ENCODE data around the gene RITA1.

RITA1 gene

GRCh38 chr12:113181975-113182374 is 3.5 kb upstream of the RITA1 start:
- Mint-ChIP-seq H3K9me3 (no peaks in the 10 kb centered on the region), H3K27ac (peak overlapping the region; percentile 9), H3K4me3 (no peak overlapping the region), H3K27me3 (ENCODE audit: low read depth) (no peaks in the 10 kb centered on the region), H3K4me1 (ENCODE audit: low read depth) (peaks cover 19% of the 10 kb centered on the region), H3K36me3 (ENCODE audit: low read depth) (peaks cover 40% of the 10 kb centered on the region)

DNA sequence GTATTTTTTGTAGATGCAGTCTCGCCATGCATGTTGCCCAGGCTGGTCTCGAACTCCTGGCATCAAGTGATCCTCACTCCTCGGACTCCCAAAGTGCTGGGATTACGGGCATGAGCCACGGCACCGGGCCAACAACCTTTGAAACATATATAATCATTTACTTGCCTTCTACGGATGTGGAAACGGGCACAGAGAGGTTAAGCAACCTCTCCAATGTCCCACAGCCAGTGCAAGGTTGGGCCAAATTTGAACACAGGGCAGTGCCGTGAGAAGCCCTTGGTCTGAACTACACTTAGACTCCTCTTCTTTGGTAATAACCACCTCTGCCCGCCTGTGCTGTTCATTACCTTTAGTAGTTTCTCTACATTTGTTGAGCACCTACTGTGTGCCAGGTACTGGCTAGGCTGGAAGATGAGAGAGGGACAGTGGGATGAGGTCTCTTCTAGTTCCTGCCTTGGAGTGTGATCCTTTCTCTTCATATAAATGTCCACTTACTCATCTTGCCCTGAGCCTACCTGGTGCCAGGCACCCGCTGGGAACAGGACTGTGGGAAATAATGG is 2.4 kb upstream of the RITA1 start:
- Mint-ChIP-seq H3K27me3 (ENCODE audit: low read depth) (no peaks in the 10 kb centered on the region), H3K36me3 (ENCODE audit: low read depth) (peaks cover 29% of the 10 kb centered on the region), H3K4me1 (ENCODE audit: low read depth) (peaks cover 23% of the 10 kb centered on the region), H3K9me3 (no peaks in the 10 kb centered on the region), H3K27ac (peak overlapping the region; percentile 24), H3K4me3 (no peak overlapping the region)

- H3K27me3 Mint-ChIP-seq (ENCODE audit: low read depth), result no peaks in the 10 kb centered on the region
- H3K36me3 Mint-ChIP-seq (ENCODE audit: low read depth), result peaks cover 23% of the 10 kb centered on the region
- peak overlapping the region; percentile 95 for H3K4me3 Mint-ChIP-seq
- H3K4me1 Mint-ChIP-seq (ENCODE audit: low read depth), result peaks cover 24% of the 10 kb centered on the region
- H3K9me3 Mint-ChIP-seq, result no peaks in the 10 kb centered on the region
- peak overlapping the region; percentile 96 for H3K27ac Mint-ChIP-seq
Observed at GRCh38 chr12:113184098-113184899, 1.2 kb upstream of the RITA1 start.

- H3K9me3 Mint-ChIP-seq, result no peaks in the 10 kb centered on the region
- H3K36me3 Mint-ChIP-seq (ENCODE audit: low read depth), result peaks cover 21% of the 10 kb centered on the region
- H3K4me1 Mint-ChIP-seq (ENCODE audit: low read depth), result peaks cover 26% of the 10 kb centered on the region
- peak overlapping the region; percentile 96 for H3K27ac Mint-ChIP-seq
- H3K4me3 Mint-ChIP-seq, result peak overlapping the region; percentile 95
- no peaks in the 10 kb centered on the region for H3K27me3 Mint-ChIP-seq (ENCODE audit: low read depth)
Observed at GRCh38 chr12:113184900-113185179, 681 bp upstream of the RITA1 start.

DNA sequence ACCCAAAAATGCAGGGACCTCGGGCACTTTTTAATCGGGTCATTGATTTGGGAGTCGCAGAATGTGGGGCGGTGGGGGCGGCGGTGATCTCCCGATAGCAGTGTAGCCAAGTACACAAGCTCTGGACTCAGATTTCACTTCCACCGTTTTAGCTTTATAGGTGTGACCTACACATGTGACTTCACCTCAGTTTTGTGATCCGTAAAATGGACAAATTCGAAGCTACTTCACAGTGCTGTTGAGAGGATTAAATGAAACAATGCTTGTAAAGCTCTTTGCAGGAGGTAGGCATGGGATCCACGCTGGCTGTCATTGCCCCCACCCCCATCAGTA is 478 bp downstream of the RITA1 start:
- H3K4me3 Mint-ChIP-seq, result peak overlapping the region; percentile 95
- H3K27ac Mint-ChIP-seq, result peak overlapping the region; percentile 85
- peaks cover 21% of the 10 kb centered on the region for H3K36me3 Mint-ChIP-seq (ENCODE audit: low read depth)
- H3K9me3 Mint-ChIP-seq, result no peaks in the 10 kb centered on the region
- no peaks in the 10 kb centered on the region for H3K27me3 Mint-ChIP-seq (ENCODE audit: low read depth)
- peaks cover 30% of the 10 kb centered on the region for H3K4me1 Mint-ChIP-seq (ENCODE audit: low read depth)

GRCh38 chr12:113186666-113187325 is 1.3 kb downstream of the RITA1 start:
- Mint-ChIP-seq H3K27me3 (ENCODE audit: low read depth) (no peaks in the 10 kb centered on the region), H3K4me1 (ENCODE audit: low read depth) (peaks cover 29% of the 10 kb centered on the region), H3K9me3 (no peaks in the 10 kb centered on the region), H3K4me3 (peak overlapping the region; percentile 95), H3K27ac (peak overlapping the region; percentile 85), H3K36me3 (ENCODE audit: low read depth) (peaks cover 21% of the 10 kb centered on the region)

DNA sequence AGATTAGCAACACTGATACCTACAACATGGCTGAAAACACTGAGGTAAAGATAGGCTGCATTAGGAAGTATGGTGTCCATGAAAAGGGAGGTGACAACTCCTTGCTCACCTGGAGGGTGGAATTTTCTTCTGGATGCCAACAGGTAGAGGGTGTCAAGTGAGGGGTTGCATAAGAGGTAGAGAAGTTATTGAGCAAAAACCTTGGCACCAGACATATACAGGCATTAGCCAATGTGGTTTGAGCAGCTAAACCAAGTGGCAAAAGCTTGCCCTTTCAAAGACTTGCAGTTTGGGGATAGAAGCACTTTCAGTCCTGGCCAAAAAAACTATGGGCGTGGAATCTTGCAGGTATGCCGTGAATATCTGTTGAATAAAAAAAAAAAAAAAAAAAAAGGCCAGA is 3.8 kb downstream of the RITA1 start:
- H3K27me3 Mint-ChIP-seq (ENCODE audit: low read depth), result no peaks in the 10 kb centered on the region
- H3K27ac Mint-ChIP-seq, result no peak overlapping the region
- H3K9me3 Mint-ChIP-seq, result no peaks in the 10 kb centered on the region
- no peak overlapping the region for H3K4me3 Mint-ChIP-seq
- peaks cover 31% of the 10 kb centered on the region for H3K36me3 Mint-ChIP-seq (ENCODE audit: low read depth)
- H3K4me1 Mint-ChIP-seq (ENCODE audit: low read depth), result peaks cover 26% of the 10 kb centered on the region

- H3K27me3 Mint-ChIP-seq (ENCODE audit: low read depth), result no peaks in the 10 kb centered on the region
- H3K4me3 Mint-ChIP-seq, result no peak overlapping the region
- peaks cover 31% of the 10 kb centered on the region for H3K36me3 Mint-ChIP-seq (ENCODE audit: low read depth)
- H3K9me3 Mint-ChIP-seq, result no peaks in the 10 kb centered on the region
- no peak overlapping the region for H3K27ac Mint-ChIP-seq
- H3K4me1 Mint-ChIP-seq (ENCODE audit: low read depth), result peaks cover 26% of the 10 kb centered on the region
Observed at GRCh38 chr12:113190761-113191160, 5.2 kb downstream of the RITA1 start.

DNA sequence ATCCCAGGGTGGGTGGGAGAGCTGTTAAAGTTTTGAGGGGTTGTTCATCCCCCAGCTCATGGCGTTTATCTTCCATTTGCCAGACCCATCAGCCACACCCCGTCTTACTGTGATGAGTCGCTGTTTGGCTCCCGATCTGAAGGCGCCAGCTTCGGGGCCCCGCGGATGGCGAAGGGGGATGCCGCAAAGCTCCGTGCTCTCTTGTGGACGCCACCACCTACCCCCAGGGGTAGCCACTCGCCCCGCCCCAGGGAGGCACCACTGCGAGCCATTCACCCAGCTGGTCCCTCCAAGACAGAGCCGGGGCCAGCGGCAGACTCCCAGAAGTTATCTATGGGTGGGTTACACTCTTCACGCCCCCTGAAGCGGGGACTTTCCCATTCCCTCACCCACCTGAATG is 5.7 kb downstream of the RITA1 start:
- no peak overlapping the region for H3K27ac Mint-ChIP-seq
- H3K4me1 Mint-ChIP-seq (ENCODE audit: low read depth), result peaks cover 23% of the 10 kb centered on the region
- peaks cover 30% of the 10 kb centered on the region for H3K36me3 Mint-ChIP-seq (ENCODE audit: low read depth)
- no peaks in the 10 kb centered on the region for H3K27me3 Mint-ChIP-seq (ENCODE audit: low read depth)
- no peak overlapping the region for H3K4me3 Mint-ChIP-seq
- H3K9me3 Mint-ChIP-seq, result no peaks in the 10 kb centered on the region

- H3K36me3 Mint-ChIP-seq (ENCODE audit: low read depth), result peaks cover 16% of the 10 kb centered on the region
- no peak overlapping the region for H3K27ac Mint-ChIP-seq
- peaks cover 18% of the 10 kb centered on the region for H3K4me1 Mint-ChIP-seq (ENCODE audit: low read depth)
- no peak overlapping the region for H3K4me3 Mint-ChIP-seq
- no peaks in the 10 kb centered on the region for H3K27me3 Mint-ChIP-seq (ENCODE audit: low read depth)
- H3K9me3 Mint-ChIP-seq, result no peaks in the 10 kb centered on the region
Observed at GRCh38 chr12:113194971-113195391, 9.5 kb downstream of the RITA1 start.

DNA sequence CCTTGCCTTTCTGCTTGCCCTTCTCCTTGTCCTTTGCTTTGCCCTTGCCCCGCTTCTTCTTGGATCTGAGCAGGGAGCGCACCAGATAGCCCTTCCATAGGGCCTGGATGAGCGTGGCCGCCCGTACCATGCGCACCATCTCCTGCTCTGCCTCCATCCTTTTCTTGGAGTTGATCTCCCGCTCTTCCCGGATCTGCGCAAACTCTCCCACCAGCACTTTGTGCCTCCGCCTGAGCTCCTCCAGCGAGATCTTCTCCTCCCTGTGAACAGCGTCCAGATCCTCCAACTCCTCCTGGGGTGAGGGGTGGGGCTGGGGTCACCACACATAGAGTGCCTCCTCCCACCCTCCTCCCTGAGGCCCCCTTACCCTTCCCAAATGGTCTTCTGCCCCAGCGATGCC is 10.1 kb downstream of the RITA1 start:
- Mint-ChIP-seq H3K27ac (no peak overlapping the region), H3K9me3 (no peaks in the 10 kb centered on the region), H3K27me3 (ENCODE audit: low read depth) (no peaks in the 10 kb centered on the region), H3K36me3 (ENCODE audit: low read depth) (peaks cover 14% of the 10 kb centered on the region), H3K4me3 (no peak overlapping the region), H3K4me1 (ENCODE audit: low read depth) (peaks cover 15% of the 10 kb centered on the region)

- Mint-ChIP-seq H3K27me3 (ENCODE audit: low read depth) (no peaks in the 10 kb centered on the region), H3K27ac (no peak overlapping the region), H3K9me3 (no peaks in the 10 kb centered on the region), H3K4me3 (no peak overlapping the region), H3K4me1 (ENCODE audit: low read depth) (peaks cover 15% of the 10 kb centered on the region), H3K36me3 (ENCODE audit: low read depth) (peaks cover 10% of the 10 kb centered on the region)
Observed at GRCh38 chr12:113196582-113196981, 11.1 kb downstream of the RITA1 start.

DNA sequence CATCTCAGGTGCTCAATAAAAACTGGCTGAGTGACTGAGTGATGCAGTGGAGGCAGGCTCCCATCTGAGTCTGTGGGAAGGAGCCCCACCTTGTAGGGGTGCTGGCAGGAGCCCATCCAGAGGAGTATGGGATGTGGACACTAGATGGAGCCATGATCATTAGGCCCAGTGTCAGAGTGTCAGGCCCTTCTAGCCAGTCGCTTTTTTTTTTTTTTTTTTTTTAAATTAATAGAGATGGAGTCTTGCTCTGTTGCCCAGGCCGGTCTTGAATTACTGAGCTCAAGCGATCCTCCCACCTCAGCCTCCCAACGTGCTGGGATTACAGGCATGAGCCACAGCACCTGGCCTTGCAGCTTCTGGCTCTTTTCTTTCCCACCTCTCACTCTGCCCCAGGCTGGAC is 11.5 kb downstream of the RITA1 start:
- no peaks in the 10 kb centered on the region for H3K27me3 Mint-ChIP-seq (ENCODE audit: low read depth)
- no peaks in the 10 kb centered on the region for H3K9me3 Mint-ChIP-seq
- H3K4me3 Mint-ChIP-seq, result no peak overlapping the region
- H3K4me1 Mint-ChIP-seq (ENCODE audit: low read depth), result peaks cover 15% of the 10 kb centered on the region
- H3K27ac Mint-ChIP-seq, result no peak overlapping the region
- H3K36me3 Mint-ChIP-seq (ENCODE audit: low read depth), result peaks cover 8% of the 10 kb centered on the region

DNA sequence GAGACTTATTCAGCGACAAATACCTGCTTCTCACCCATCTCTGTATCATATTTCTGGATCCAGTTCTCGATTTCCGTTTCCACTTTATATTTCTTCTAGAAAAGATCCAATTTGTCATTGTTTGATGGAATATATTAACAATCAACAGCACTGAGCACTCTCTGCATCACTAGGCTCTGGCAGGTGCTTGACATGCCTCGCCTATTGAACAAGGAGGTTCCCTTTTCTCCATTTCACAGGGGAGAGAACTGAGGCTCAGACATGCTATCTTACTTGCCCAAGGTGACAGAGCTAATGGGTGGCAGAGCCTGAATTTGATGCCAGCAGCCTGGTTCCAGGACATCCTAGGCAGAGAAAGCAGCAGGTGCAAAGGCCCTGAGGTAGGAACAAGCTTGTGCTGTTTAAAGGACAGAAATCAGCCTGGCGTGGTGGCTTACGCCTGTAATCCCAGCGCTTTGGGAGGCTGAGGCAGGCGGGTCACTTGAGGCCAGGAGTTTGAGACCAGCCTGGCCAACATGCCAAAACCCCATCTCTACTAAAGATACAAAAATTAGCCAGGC is 12.1 kb downstream of the RITA1 start:
- H3K4me1 Mint-ChIP-seq (ENCODE audit: low read depth), result peaks cover 15% of the 10 kb centered on the region
- H3K36me3 Mint-ChIP-seq (ENCODE audit: low read depth), result peaks cover 2% of the 10 kb centered on the region
- H3K27me3 Mint-ChIP-seq (ENCODE audit: low read depth), result no peaks in the 10 kb centered on the region
- H3K9me3 Mint-ChIP-seq, result no peaks in the 10 kb centered on the region
- H3K4me3 Mint-ChIP-seq, result no peak overlapping the region
- no peak overlapping the region for H3K27ac Mint-ChIP-seq

- Mint-ChIP-seq H3K9me3 (no peaks in the 10 kb centered on the region), H3K27me3 (ENCODE audit: low read depth) (no peaks in the 10 kb centered on the region), H3K36me3 (ENCODE audit: low read depth) (peaks cover 2% of the 10 kb centered on the region), H3K4me3 (no peak overlapping the region), H3K4me1 (ENCODE audit: low read depth) (peaks cover 15% of the 10 kb centered on the region), H3K27ac (no peak overlapping the region)
Observed at GRCh38 chr12:113198296-113198695, 12.8 kb downstream of the RITA1 start.
